GM23338 (cell line): ENCODE data around the gene DOCK11. TPM values are rescaled to one million over a fixed set of nuclear protein-coding genes. Genes with fewer than 3 reads are reported as not detected.

ENCODE experiments used
- ATAC-seq: fragments of 200-7000 bp; cut with Tn5 transposase; 3 replicates; pipeline ENCODE4 v1.9.1; 2020
- DNase-seq: peaks from one replicate; pipeline ENCODE4 v3.0.0-alpha.2; 2015; ENCODE audit warnings: low spot score
- H2AFZ ChIP-seq: fragments of 200-600 bp; sonication (generic); 2 replicates; pipeline ENCODE4 v1.8.0; 2016; ENCODE audit warnings: antibody characterized with exemption, mild to moderate bottlenecking, moderate library complexity
- H3F3A ChIP-seq: fragments of 200-600 bp; sonication (generic); replicated peaks from 2 replicates; pipeline ENCODE4 v1.8.0; 2017; ENCODE audit warnings: antibody characterized with exemption, mixed run types, low read depth
- H3K27ac ChIP-seq: fragments of 200-600 bp; sonication (generic); 2 replicates; pipeline ENCODE4 v1.6.1; 2016; ENCODE audit warnings: low read depth
- H3K27me3 ChIP-seq: fragments of 200-600 bp; sonication (generic); 2 replicates; pipeline ENCODE4 v1.8.0; 2016; ENCODE audit warnings: mild to moderate bottlenecking, mixed run types, moderate library complexity; ENCODE audit not compliant: insufficient read depth
- H3K36me3 ChIP-seq: fragments of 200-600 bp; sonication (generic); 2 replicates; pipeline ENCODE4 v1.8.0; 2016; ENCODE audit warnings: mild to moderate bottlenecking; ENCODE audit not compliant: insufficient read depth
- H3K4me1 ChIP-seq: fragments of 200-600 bp; sonication (generic); 2 replicates; pipeline ENCODE4 v1.8.0; 2016; ENCODE audit warnings: mild to moderate bottlenecking, moderate library complexity; ENCODE audit not compliant: insufficient read depth
- H3K4me2 ChIP-seq: fragments of 200-600 bp; sonication (generic); 2 replicates; pipeline ENCODE4 v1.7.1; 2017; ENCODE audit warnings: mixed run types
- H3K4me3 ChIP-seq: fragments of 200-600 bp; sonication (generic); 2 replicates; pipeline ENCODE4 v1.6.1; 2016; ENCODE audit warnings: mixed run types
- H3K79me2 ChIP-seq: fragments of 200-600 bp; sonication (generic); replicated peaks from 2 replicates; pipeline ENCODE4 v1.8.0; 2017; ENCODE audit warnings: mild to moderate bottlenecking; ENCODE audit not compliant: insufficient read depth
- H3K9me2 ChIP-seq: fragments of 200-600 bp; sonication (generic); 2 replicates; pipeline ENCODE4 v1.8.0; 2017; ENCODE audit not compliant: insufficient read depth
- H4K20me1 ChIP-seq: fragments of 200-600 bp; sonication (generic); replicated peaks from 2 replicates; pipeline ENCODE4 v1.8.0; 2017; ENCODE audit warnings: mild to moderate bottlenecking; ENCODE audit not compliant: insufficient read depth
- H3K27ac Mint-ChIP-seq: 2 replicates; pipeline ENCODE4 v1.8.0; 2020; ENCODE audit warnings: inconsistent platforms, mild to moderate bottlenecking, moderate library complexity, mixed read lengths
- H3K27me3 Mint-ChIP-seq: 3 replicates; pipeline ENCODE4 v1.8.0; 2022; ENCODE audit warnings: low read depth, mild to moderate bottlenecking, moderate library complexity, mixed read lengths, inconsistent platforms; ENCODE audit not compliant: insufficient read depth, poor library complexity
- H3K36me3 Mint-ChIP-seq: 3 replicates; pipeline ENCODE4 v1.8.0; 2021; ENCODE audit warnings: low read depth, mild to moderate bottlenecking, inconsistent platforms, moderate library complexity, mixed read lengths
- H3K4me1 Mint-ChIP-seq: 3 replicates; pipeline ENCODE4 v1.8.0; 2020; ENCODE audit warnings: mild to moderate bottlenecking, inconsistent platforms, mixed read lengths
- H3K4me3 Mint-ChIP-seq: 3 replicates; pipeline ENCODE4 v1.8.0; 2021; ENCODE audit warnings: moderate library complexity, mild to moderate bottlenecking, inconsistent platforms, mixed read lengths
- H3K9me3 Mint-ChIP-seq: 3 replicates; pipeline ENCODE4 v1.8.0; 2020; ENCODE audit warnings: moderate library complexity, mild to moderate bottlenecking, inconsistent platforms, mixed read lengths
- CREB1 ChIP-seq: fragments of 250-450 bp; sonication (Bioruptor Pico); IDR thresholded peaks from 2 replicates; pipeline ENCODE4 v1.5.0; 2020; ENCODE audit warnings: low read depth, mild to moderate bottlenecking, moderate library complexity
- CTCF ChIP-seq, 2 experiments: fragments of 200-600 bp in 1 of 2; sonication (generic) in 1 of 2; conservative IDR thresholded peaks; 2 replicates each; pipeline versions ENCODE4 v1.5.1 to v1.6.1; 2016 to 2017; ENCODE audit warnings: antibody characterized with exemption in 2 of 2, low read depth in 2 of 2, mild to moderate bottlenecking in 2 of 2, moderate library complexity in 1 of 2
- ETS1 ChIP-seq: IDR thresholded peaks from 2 replicates; pipeline ENCODE4 v1.6.1; 2016; ENCODE audit warnings: antibody characterized with exemption
- EZH2 ChIP-seq: fragments of 200-600 bp; sonication (generic); IDR thresholded peaks from one replicate; pipeline ENCODE4 v1.8.0; 2017; ENCODE audit warnings: antibody characterized with exemption, mild to moderate bottlenecking, low read depth; ENCODE audit not compliant: unreplicated experiment
- EZH2phosphoT487 ChIP-seq: fragments of 200-600 bp; sonication (generic); IDR thresholded peaks from one replicate; pipeline ENCODE4 v1.8.1; 2018; ENCODE audit warnings: antibody characterized with exemption; ENCODE audit not compliant: unreplicated experiment
- JUNB ChIP-seq: IDR thresholded peaks from one replicate; pipeline ENCODE4 v1.6.1; 2016; ENCODE audit warnings: antibody characterized with exemption; ENCODE audit not compliant: unreplicated experiment
- NANOG ChIP-seq: IDR thresholded peaks from 2 replicates; pipeline ENCODE4 v1.6.1; 2016; ENCODE audit warnings: antibody characterized with exemption, borderline replicate concordance
- POLR2AphosphoS5 ChIP-seq: IDR thresholded peaks from 2 replicates; pipeline ENCODE4 v1.6.1; 2016; ENCODE audit warnings: antibody characterized with exemption, low read depth
- STAT1 ChIP-seq: IDR thresholded peaks from one replicate; pipeline ENCODE4 v1.6.1; 2016; ENCODE audit warnings: antibody characterized with exemption; ENCODE audit not compliant: unreplicated experiment
- ZNF114 ChIP-seq: fragments of 250-450 bp; sonication (Bioruptor Pico); IDR thresholded peaks from 2 replicates; pipeline ENCODE4 v1.5.0; 2020; ENCODE audit warnings: mild to moderate bottlenecking, moderate library complexity
- ZNF331 ChIP-seq: fragments of 250-450 bp; sonication (Bioruptor Pico); IDR thresholded peaks from 2 replicates; pipeline ENCODE4 v1.5.0; 2020; ENCODE audit warnings: low read depth, mild to moderate bottlenecking, moderate library complexity
- ZNF462 ChIP-seq: fragments of 250-450 bp; sonication (Bioruptor Pico); IDR thresholded peaks from 2 replicates; pipeline ENCODE4 v1.5.0; 2020; ENCODE audit warnings: mild to moderate bottlenecking, moderate library complexity
- polyA plus RNA-seq: library from polyadenylated mRNA; unstranded; fragments of >200 nt; fragmentation: Nextera tagmentation; extraction: Ambion mirVana; gene quantifications from 2 replicates; pipeline ENCODE4 v1.2.1, GENCODE V29; 2016
- total RNA-seq: library from RNA; depleted of rRNA; stranded (reverse); fragments of >200 nt; shearing (Covaris generic); gene quantifications from 2 replicates; pipeline ENCODE4 v1.2.3, GENCODE V29; 2014
- TF ChIP-seq, protein P1 (sequence below): IDR thresholded peaks from one replicate; pipeline ENCODE4 v1.6.1; 2018; ENCODE audit warnings: antibody characterized with exemption; ENCODE audit not compliant: unreplicated experiment

DOCK11 gene
- total and polyA plus RNA-seq, 2 experiments from 2014 or later: 6.0 to 12.3 TPM

GRCh38 chrX:118594697-118595420, 99.2 kb downstream of the DOCK11 start:
- Histone ChIP-seq H3K36me3 (no peaks in the 10 kb centered on the region), H3K4me3 (no peak overlapping the region), H3K27me3 (no peaks in the 10 kb centered on the region), H3K79me2 (no peaks in the 10 kb centered on the region), H2AFZ (no peak overlapping the region), H3K27ac (no peak overlapping the region), H3K9me2 (no peaks in the 10 kb centered on the region), H4K20me1 (no peaks in the 10 kb centered on the region), H3F3A (no peaks in the 10 kb centered on the region), H3K4me1 (peaks cover 6% of the 10 kb centered on the region), H3K4me2 (no peak overlapping the region)
- TF ChIP-seq CREB1 (CRISPR knock-in tag) (no peak), ZNF114 (CRISPR knock-in tag) (no peak), EZH2phosphoT487 (no peak), JUNB (no peak), POLR2AphosphoS5 (no peak), NANOG (no peak), EZH2 (no peak), STAT1 (no peak), ZNF331 (no peak), ETS1 (no peak), CTCF (conservative IDR thresholded peaks at IDR 0.05; ENCODE audit: low read depth in 2 of 2) (no peak), ZNF462 (CRISPR knock-in tag) (no peak)
- TF ChIP-seq, protein P1, sequence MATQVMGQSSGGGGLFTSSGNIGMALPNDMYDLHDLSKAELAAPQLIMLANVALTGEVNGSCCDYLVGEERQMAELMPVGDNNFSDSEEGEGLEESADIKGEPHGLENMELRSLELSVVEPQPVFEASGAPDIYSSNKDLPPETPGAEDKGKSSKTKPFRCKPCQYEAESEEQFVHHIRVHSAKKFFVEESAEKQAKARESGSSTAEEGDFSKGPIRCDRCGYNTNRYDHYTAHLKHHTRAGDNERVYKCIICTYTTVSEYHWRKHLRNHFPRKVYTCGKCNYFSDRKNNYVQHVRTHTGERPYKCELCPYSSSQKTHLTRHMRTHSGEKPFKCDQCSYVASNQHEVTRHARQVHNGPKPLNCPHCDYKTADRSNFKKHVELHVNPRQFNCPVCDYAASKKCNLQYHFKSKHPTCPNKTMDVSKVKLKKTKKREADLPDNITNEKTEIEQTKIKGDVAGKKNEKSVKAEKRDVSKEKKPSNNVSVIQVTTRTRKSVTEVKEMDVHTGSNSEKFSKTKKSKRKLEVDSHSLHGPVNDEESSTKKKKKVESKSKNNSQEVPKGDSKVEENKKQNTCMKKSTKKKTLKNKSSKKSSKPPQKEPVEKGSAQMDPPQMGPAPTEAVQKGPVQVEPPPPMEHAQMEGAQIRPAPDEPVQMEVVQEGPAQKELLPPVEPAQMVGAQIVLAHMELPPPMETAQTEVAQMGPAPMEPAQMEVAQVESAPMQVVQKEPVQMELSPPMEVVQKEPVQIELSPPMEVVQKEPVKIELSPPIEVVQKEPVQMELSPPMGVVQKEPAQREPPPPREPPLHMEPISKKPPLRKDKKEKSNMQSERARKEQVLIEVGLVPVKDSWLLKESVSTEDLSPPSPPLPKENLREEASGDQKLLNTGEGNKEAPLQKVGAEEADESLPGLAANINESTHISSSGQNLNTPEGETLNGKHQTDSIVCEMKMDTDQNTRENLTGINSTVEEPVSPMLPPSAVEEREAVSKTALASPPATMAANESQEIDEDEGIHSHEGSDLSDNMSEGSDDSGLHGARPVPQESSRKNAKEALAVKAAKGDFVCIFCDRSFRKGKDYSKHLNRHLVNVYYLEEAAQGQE: no peak
- H3K27ac Mint-ChIP-seq: no peak overlapping the region
- peaks cover 5% of the 10 kb centered on the region; the same call in 1 of the 3 replicates for H3K36me3 Mint-ChIP-seq
- DNase-seq (no peak), ATAC-seq (no peak)
- peaks cover 1% of the 10 kb centered on the region for H3K27me3 Mint-ChIP-seq
- H3K4me3 Mint-ChIP-seq: no peak overlapping the region
- peaks cover 20% of the 10 kb centered on the region for H3K4me1 Mint-ChIP-seq
- no peaks in the 10 kb centered on the region for H3K9me3 Mint-ChIP-seq
